DMS 273 (cell line): ENCODE results near the gene MAZ.
A peak's percentile ranks its signal among the peaks of the same experiment; 100 is the strongest.
"Not testable (repeated sequence)": the region's sequence is repeated elsewhere in the genome, so short reads cannot be mapped to it uniquely, and the experiment has no call there.

Experiments used
- DNase-seq: peaks from one replicate; lab custom pipeline; 2025; ENCODE audit not compliant: unreplicated experiment; lab: John Stamatoyannopoulos, UW

MAZ gene

DNA sequence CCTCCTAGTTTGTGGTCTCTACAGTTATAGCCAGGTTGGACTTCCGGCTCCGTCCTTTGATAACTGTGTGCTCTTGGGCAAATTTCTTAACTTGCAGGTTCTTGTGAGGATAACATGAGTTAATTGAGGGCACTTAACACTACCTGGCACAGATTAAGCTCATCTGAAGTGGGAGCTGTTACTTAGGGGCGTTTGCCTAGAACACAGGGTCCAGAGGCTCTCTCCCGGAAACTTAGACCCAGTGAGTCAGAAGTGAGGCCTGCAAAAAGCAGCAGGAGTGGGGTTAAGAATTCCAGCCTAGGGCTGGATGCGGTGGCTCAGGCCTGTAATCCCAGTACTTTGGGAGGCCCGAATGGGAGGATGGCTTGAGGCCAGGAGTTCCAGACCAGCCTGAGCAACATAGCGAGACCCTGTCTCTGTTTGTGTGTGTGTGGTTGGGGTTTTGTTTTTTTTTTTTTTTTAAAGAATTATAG is 15.3 kb downstream of the MAZ start:
- no peak for DNase-seq

DNA sequence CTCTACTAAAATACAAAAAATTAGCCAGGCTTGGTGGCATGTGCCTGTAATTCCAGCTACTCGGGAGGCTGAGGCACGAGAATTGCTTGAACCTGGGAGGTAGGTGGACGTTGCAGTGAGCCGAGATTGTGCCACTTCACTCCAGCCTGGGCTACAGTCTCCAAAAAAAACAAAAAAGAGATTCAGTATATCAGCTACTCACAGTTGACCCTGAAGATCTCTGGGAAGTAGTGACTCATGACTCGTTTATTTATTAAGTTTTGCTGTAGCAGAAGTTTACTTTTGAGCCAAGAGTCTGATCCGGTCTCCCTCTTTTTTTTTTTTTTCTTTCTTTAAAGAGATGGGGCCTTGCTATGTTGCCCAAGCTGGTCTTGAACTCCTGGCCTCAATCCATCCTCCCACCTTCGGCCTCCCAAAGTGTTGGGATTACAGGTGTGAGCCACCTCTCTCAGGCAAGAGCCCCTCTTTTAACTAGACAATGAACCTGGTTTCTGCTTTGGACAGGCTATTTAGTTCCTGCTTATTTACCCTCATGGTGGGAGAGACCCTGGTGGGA is 18.3 kb downstream of the MAZ start:
- DNase-seq, result no peak

DNA sequence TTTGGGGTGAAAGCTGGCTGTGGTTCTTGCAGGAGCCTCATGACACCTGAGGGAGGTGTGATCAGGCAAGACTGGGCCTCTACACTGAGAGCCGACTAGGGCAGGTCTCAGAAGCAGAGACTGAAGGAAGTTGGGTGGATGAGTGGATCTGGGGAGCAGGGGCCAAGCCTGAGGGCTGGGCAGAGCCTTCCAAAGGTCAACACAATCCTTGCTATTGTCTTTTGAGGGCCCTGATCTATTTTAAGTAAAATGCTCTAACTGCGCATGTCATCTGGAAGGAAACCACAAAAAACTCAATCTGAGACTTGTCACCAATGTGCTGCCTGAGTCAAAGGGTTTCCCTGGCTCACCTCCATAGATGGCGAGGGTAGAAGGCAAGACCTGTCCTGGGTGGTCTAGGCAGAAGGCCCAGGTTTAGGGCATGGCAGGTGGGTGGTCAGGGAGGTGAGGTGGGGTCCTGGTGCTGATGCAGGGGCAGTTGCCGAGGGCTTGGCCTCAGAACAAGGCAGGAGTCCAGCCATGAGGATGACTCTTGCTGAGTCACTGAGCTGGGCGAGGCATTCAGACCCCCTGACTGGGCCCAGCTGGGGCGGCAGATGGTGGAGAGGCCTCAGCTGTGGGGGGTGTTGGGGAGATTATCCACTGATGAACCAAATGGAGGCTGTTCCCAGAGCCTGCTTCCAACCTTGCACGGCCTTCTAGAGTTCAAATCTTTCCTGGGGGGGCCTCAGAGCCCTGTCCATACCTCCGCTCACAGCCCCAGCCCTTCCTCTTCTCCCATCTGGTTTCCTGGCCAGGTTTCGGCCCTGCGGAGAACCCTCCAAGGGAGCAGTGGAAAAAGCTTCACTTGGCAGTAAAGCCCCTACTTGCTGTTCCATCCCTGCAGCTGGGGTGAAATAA is 19.1 kb downstream of the MAZ start:
- DNase-seq, result peak; percentile 99

DNA sequence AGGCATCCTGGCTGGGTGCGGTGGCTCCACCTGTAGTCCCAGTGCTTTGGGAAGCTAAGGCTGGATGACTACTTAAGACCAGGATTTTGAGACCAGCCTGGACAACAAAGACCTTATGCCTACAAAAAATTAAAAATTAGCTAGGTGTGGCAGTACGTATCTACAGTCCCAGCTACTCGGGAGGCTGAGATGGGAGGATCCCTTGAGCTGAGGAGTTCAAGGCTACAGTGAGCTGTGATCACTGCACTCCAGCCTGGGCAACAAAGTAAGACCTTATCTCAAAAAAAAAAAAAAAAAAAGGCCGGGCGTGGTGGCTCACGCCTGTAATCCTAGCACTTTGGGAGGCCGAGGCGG is 20.0 kb downstream of the MAZ start:
- no peak for DNase-seq

DNA sequence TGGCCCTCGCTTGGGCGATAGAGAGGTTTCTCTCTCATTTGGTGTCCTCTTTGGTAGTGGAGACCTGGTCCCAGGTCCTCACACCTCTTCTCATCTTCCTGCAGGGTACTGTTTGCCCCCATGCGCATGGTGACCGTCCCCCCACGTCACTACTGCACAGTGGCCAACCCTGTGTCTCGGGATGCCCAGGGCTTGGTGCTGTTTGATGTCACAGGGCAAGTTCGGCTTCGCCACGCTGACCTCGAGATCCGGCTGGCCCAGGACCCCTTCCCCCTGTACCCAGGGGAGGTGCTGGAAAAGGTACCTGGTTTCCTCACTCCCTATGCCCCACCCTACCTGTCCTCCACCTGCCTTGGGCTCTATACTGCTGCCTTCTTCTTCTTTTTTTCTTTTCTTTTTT is 24.4 kb downstream of the MAZ start:
- no peak for DNase-seq

DNA sequence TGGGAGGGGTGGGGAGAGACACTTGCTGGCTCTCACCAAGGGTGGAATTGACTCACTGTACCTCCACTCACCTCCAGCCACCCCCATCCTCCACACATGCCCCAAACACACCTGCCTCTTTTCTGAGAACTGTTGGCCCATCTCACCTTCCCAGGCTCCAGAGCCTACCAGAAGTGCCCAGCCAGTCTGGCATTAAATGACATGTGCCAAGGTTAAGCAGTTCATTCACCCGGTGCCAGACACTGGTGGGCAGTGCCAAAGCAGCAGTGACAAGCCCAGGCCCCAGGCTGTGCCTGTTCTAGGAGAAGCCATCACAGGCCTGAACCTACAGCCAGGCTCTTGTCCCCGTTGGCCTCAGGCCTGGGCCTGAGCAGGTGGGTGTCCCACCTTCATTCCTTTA is 25.2 kb downstream of the MAZ start:
- no peak for DNase-seq

DNA sequence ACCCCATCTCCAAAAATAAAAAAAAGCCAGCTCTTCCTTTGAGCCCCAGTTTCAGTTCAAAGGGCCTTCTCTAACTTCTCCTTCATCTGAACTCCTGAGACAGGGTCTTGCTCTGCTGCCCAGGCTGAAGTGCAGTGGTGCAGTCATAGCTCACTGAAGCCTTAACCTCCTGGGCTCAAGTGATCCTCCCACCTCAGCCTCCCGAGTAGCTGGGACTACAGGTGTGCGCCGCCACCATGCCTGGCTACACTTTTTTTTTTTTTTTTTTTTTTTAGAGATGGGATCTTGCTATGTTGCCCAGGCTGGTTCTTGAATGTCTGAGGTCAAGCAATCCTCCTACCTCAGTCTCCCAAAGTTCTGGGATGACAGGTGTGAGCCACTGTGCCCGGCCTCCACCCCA is 26.9 kb downstream of the MAZ start:
- not testable (repeated sequence) for DNase-seq

DNA sequence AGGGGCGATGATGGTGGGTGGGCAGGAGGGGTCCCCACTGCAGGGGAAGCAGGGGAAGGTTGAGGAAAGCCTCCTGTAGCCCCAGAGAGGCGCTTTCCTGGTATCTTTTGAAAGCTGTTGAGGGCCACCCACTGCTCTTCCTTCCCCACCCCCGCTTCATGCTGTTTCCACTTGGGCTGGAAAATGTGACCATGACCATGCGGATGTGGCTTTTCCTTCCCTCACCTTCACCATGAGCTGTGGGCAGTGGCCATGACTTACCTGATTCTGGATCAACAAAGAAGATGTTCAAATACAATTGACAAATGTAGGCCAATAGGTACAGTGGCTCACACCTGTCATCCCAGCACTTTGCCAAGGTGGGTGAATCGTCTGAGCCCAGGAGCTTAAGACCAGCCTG is 27.8 kb downstream of the MAZ start:
- no peak for DNase-seq

DNA sequence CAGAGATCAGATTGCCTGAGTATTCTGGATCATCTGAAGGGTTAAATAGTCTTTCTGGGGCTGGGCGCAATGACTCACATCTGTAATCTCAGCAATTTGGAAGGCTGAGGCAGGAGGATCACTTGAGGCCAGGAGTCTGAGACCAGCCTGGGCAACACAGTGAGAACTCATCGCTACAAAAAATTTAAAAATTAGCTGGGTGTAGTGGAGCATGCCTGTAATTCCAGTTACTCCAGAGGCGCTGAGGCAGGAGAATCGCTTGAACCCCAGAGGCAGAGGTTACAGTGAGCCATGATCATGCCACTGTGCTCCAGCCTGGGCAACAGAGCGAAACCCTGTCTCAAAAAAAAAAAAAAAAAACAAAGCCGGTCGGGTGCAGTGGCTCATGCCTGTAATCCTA is 29.6 kb downstream of the MAZ start:
- no peak for DNase-seq

DNA sequence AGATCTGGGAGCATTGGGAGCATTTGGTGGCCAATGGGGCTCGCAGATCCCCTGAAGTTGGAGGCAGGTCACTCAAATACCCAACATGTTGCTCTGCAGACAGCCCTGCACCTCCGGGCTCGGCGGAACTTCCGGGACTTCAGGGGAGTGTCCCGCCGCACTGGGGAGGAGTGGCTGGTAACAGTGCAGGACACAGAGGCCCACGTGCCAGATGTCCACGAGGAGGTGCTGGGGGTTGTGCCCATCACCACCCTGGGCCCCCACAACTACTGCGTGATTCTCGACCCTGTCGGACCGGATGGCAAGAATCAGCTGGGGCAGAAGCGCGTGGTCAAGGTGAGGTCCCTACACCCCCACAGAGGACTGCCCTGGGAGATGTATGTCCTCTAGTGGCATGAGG is 30.3 kb downstream of the MAZ start:
- DNase-seq, result no peak

DNA sequence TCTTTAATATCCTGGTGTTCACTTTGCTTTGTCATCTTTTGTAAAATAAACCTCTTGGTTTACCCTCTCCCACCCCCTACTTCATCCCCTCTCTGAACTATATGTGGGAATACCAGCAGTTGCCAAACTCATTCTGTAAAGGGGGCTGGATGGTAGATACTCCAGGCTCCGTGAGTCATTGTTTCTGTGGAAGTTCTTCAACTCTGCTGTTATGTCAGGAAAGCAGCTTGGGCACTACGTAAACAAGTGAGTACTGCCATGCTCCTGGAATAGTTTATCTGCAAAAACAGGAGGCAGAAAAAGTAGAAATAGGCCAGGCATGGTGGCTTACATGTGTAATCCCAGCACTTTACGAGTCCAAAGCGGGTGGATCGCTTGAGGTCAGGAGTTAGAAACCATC is 31.5 kb downstream of the MAZ start:
- no peak for DNase-seq

DNA sequence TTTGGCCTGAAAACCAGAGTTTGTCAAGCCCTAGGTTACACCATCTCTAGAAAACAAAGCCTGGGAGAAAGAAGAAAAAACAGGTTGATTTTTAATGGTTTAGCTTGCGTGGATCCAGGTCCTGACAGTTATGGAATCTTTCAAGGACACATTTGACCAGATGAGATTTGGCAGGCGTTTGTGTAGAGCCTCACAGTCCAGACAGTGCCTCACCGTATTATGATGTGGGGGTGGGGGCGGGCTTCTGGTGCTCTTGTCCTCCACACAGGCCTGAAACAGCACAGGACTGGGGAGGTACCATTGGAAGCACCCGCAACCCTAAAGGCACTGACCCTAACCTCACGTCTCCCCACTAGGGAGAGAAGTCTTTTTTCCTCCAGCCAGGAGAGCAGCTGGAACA is 33.5 kb downstream of the MAZ start:
- DNase-seq, result no peak

DNA sequence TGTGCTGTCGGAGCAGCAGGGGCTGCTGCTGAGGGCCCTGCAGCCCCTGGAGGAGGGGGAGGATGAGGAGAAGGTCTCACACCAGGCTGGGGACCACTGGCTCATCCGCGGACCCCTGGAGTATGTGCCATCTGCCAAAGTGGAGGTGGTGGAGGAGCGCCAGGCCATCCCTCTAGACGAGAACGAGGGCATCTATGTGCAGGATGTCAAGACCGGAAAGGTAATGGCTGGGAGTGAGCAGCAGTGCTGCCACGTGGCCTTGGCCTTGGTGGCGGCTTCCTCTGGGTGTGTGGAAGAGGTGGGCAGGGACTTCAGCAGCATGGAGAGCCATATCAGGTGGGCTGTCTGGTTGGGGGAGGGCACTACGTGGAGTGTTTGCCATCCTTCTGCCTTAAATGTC is 33.9 kb downstream of the MAZ start:
- no peak for DNase-seq

DNA sequence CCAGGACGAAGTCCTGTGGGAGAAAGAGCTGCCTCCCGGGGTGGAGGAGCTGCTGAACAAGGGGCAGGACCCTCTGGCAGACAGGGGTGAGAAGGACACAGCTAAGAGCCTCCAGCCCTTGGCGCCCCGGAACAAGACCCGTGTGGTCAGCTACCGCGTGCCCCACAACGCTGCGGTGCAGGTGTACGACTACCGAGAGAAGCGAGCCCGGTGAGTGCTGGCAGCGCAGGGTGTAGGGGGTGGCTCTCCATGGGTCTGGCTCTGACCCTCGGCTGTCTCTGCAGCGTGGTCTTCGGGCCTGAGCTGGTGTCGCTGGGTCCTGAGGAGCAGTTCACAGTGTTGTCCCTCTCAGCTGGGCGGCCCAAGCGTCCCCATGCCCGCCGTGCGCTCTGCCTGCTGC is 35.3 kb downstream of the MAZ start:
- no peak for DNase-seq

DNA sequence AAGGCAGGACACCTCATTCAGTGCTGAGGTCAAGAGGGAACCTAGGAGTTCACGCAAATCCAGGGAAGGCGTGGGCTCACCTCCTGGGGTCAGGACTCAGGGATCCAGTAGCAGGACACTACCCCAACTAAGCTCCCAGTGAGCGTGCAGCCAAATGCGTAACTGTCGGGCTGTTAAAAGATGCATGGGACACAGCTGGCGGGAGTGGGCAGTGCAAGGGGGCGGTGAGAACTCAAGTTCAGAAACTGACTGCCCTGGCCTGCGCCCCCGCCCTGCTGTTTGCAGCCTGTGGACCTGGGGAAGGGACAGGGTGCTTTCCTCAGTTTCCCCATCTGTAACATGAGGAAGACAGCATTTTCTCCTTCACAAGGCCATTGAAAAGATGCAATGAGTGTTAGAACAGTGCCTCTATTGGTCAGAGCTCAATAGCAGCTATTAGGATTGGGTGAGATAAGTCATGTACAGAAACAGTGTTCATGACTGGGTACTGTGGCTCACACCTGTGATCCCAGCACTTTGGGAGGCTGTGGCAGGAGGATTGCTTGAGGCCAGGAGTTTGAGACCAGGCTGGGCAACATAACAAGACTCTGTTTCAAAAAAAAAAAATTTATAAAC is 36.5 kb downstream of the MAZ start:
- no peak for DNase-seq

DNA sequence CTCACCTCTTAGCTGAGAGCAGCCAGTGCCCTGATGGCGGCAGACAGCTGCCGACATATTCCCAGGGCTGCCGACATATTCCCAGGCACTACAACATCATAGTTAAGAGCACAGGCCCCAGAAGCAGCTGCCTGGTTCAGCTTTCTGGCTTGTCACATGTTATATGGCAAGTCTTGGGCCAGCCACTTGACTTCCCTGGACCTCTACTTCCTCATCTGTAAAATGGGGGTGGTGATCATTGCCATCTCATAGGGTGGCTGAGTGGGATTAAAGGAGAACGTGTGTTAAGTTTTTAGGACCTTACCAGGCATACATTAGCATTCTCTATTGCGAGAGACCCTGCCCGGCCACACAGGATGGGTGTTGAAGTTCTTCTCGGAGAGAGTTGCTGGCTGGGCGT is 37.6 kb downstream of the MAZ start:
- DNase-seq, result no peak

DNA sequence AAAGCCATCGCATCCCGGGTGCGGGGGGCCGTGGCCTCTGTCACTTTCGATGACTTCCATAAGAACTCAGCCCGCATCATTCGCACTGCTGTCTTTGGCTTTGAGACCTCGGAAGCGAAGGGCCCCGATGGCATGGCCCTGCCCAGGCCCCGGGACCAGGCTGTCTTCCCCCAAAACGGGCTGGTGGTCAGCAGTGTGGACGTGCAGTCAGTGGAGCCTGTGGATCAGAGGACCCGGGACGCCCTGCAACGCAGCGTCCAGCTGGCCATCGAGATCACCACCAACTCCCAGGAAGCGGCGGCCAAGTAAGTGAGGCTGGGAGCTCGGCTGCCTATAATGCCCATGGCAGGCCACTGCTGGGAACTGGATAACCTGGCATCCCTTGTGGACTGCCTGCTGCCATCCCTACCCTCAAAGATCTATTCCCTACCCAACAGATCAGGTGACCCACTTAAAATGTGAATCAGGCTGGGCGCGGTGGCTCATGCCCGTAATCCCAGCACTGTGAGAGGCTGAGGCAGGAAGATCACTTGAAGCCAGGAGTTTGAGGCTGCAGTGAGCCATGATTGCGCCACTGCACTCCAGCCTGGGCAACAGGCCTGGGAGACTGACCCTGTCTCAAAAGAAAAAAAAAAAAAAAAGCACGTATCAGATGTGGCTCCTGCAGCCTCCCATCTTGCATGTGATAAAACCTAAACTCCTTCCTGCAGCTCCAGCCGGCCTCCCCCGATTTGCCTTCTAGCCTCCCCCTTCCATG is 38.4 kb downstream of the MAZ start:
- DNase-seq, result no peak

DNA sequence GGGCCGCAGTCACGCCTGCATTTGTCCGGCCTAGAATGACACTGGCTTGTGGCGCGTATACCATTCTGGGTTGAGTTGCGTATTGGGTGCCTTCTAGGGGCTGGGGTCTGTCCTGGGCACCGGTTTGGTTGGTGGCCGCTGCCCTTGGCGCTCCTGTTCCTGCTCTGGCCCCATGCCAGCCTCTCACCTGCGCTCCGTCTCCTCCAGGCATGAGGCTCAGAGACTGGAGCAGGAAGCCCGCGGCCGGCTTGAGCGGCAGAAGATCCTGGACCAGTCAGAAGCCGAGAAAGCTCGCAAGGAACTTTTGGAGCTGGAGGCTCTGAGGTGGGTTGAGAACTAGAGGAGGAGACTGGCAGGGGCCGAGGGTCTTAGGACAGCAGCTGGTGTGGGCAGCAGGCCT is 39.3 kb downstream of the MAZ start:
- no peak for DNase-seq

DNA sequence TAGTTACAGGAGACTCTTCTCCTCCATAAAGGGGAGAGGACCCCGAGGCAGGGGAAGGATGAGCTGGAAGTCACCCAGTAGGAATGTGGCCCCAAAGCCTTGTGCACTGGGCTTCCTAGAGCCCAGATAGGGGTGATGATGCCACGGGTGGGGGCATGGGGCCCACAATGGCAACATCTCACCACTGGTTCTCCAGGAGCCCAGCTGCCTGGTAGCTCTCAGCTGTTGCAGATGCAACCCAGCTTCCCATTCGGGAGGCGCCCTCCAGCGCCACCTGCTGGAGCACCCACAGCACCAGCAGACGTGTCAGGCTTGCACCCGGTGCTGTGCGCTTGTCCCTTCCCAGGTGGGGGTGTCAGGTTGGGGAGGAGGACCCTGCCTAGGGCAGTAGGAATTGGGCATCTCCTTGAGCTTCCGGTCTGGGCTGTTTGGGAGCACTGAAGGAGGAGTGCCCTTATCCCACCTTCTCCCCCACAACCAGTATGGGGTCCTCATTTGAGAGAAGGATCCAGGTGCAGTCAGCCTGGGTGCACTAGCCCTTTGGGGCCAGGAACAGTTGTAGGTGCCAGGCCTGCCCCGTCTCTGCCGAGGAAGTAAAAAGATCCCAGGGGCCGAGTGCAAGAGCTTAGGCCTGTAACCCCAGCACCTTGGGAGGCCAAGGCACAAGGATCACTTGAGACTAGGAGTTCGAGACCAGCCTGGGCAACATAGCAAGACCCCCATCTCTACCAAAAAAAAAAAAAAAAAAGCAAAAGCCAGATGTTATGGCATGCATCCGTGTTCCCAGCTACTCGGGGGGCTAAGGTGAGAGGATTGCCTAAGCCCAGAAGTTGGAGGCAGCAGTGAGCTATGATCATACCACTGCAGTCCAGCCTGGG is 42.3 kb downstream of the MAZ start:
- peak; percentile 86 for DNase-seq

DNA sequence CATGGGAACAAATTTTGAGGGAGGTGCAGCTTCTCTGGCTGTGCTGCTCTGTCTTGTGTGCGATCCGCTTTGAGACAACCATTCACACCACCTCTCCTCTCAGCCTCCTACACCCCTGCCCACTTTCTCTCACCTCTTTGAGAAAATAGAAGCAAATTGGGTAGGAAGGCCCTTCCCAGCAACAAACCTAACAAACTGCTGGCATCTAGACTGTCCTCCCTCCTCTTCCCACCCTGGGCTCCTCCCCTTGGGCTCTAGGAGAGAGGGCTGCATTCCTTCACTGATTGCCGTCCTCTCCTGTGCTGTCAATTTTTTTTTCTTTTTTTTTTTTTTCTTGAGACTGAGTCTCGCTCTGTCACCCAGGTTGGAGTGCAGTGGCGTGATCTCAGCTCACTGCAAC is 43.2 kb downstream of the MAZ start:
- DNase-seq, result no peak

DNA sequence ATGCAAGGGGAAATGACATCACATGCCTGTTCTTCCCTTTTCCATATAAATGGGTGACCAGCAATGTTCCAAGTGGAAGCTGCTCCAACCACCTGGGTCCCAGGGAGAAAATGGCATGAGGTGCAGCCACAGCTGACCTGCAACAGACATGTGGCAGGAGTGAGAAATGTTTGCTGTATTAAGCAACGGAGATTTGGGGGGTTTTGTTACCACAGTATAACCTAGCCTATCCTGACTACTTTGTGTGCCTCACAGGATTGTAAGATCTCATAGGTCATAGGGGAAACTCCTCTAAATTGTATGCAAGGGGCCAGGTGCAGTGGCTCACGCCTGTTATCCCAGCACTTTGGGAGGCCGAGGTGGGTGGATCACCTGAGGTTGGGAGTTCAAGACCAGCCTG is 44.7 kb downstream of the MAZ start:
- no peak for DNase-seq
